Activated CD8-positive, alpha-beta memory T cell treated with anti-CD3 and anti-CD28 coated beads for 24 hours (primary cell): ENCODE measurements around the gene CCDC28B.

ENCODE experiments used
- DNase-seq: peaks from one replicate; pipeline ENCODE4 v3.0.0-alpha.2; 2020

Gene CCDC28B

GRCh38 chr1:32195531-32195930 lies 4.9 kb upstream of the CCDC28B start:
- no peak for DNase-seq

GRCh38 chr1:32195972-32196823 lies 4.2 kb upstream of the CCDC28B start:
- no peak for DNase-seq

GRCh38 chr1:32197074-32197473 lies 3.3 kb upstream of the CCDC28B start:
- no peak for DNase-seq

GRCh38 chr1:32197837-32198236 lies 2.6 kb upstream of the CCDC28B start:
- no peak for DNase-seq

- no peak for DNase-seq
These were observed 2.0 kb upstream of the CCDC28B start for GRCh38 chr1:32198237-32199042.

- no peak for DNase-seq
These were observed 1.2 kb upstream of the CCDC28B start for GRCh38 chr1:32199043-32199716.

- no peak for DNase-seq
These were observed 700 bp upstream of the CCDC28B start for GRCh38 chr1:32199717-32200072.

- DNase-seq = peak; percentile 90
These were observed 838 bp downstream of the CCDC28B start for GRCh38 chr1:32201011-32201855.

- no peak for DNase-seq
These were observed 4.6 kb downstream of the CCDC28B start for GRCh38 chr1:32204943-32205361.

- peak; percentile 91 for DNase-seq
These were observed 5.3 kb downstream of the CCDC28B start, which contains the start of gene IQCC for GRCh38 chr1:32205401-32206370. Gene IQCC, plus strand, starts transcription at chr1:32205671. Its CDS starts 11 bp downstream, at chr1:32205682.

GRCh38 chr1:32208469-32208868 lies 8.1 kb downstream of the CCDC28B start:
- DNase-seq = no peak

GRCh38 chr1:32208891-32209328 lies 8.5 kb downstream of the CCDC28B start, which contains the start of gene DCDC2B:
Gene DCDC2B, plus strand, starts transcription at chr1:32209089. Its CDS starts 5 bp downstream, at chr1:32209094.
- no peak for DNase-seq

GRCh38 chr1:32215629-32216480 lies 15.5 kb downstream of the CCDC28B start:
- DNase-seq = peak; percentile 80

- no peak for DNase-seq
These were observed 16.2 kb downstream of the CCDC28B start for GRCh38 chr1:32216566-32216965.

- DNase-seq = no peak
These were observed 18.6 kb downstream of the CCDC28B start for GRCh38 chr1:32219022-32219421.

- no peak for DNase-seq
These were observed 20.6 kb downstream of the CCDC28B start for GRCh38 chr1:32220746-32221580.

GRCh38 chr1:32221581-32221979 lies 21.2 kb downstream of the CCDC28B start:
- no peak for DNase-seq

GRCh38 chr1:32221980-32222755 lies 21.8 kb downstream of the CCDC28B start, which contains the start of the genes EIF3I and TMEM234:
Gene EIF3I, plus strand, starts transcription at chr1:32222407. Its CDS starts 35 bp downstream, at chr1:32222442.
Gene TMEM234, minus strand, starts transcription at chr1:32222353. Its CDS starts 31 bp downstream, at chr1:32222322.
- DNase-seq = peak; percentile 93
